Ramos (cell line): ENCODE measurements around the gene IRX4.

ENCODE experiments used
- in situ Hi-C: fragments of 300-500 bp; cut with MboI; formaldehyde crosslinking; loops from one replicate; pipeline ENCODE4 v1.14.3; 2022; ENCODE audit warnings: low sequenced_read_pairs; ENCODE audit not compliant: unreplicated experiment

The IRX4 gene

GRCh38 chr5:1893754-1894153 is 11.0 kb upstream of the IRX4 start:
- in situ Hi-C loops, result no loop called here

- in situ Hi-C loops, result no loop called here
These were observed 10.1 kb upstream of the IRX4 start for GRCh38 chr5:1892685-1893445.

- in situ Hi-C loops, result no loop called here
These were observed 9.5 kb upstream of the IRX4 start for GRCh38 chr5:1892211-1892610.

GRCh38 chr5:1891391-1891790 is 8.7 kb upstream of the IRX4 start:
- in situ Hi-C loops, result no loop called here

- in situ Hi-C loops, result no loop called here
These were observed 7.6 kb upstream of the IRX4 start for GRCh38 chr5:1890296-1890695.

- in situ Hi-C loops, result no loop called here
These were observed 6.8 kb upstream of the IRX4 start for GRCh38 chr5:1889321-1890065.

GRCh38 chr5:1888541-1889251 is 6.0 kb upstream of the IRX4 start:
- in situ Hi-C loops, result no loop called here

GRCh38 chr5:1887588-1888360 is 5.0 kb upstream of the IRX4 start:
- in situ Hi-C loops, result no loop called here

- in situ Hi-C loops, result no loop called here
These were observed 4.3 kb upstream of the IRX4 start for GRCh38 chr5:1886846-1887587.

GRCh38 chr5:1885868-1886845 is 3.4 kb upstream of the IRX4 start:
- in situ Hi-C loops, result no loop called here

- in situ Hi-C loops, result no loop called here
These were observed 2.7 kb upstream of the IRX4 start for GRCh38 chr5:1885404-1885755.

GRCh38 chr5:1884678-1885403 is 2.1 kb upstream of the IRX4 start:
- in situ Hi-C loops, result no loop called here

- in situ Hi-C loops, result no loop called here
These were observed 1.4 kb upstream of the IRX4 start for GRCh38 chr5:1883925-1884677.

- in situ Hi-C loops, result no loop called here
These were observed 597 bp upstream of the IRX4 start for GRCh38 chr5:1883120-1883924.

GRCh38 chr5:1881731-1882336 is 891 bp downstream of the IRX4 start:
- in situ Hi-C loops, result no loop called here

GRCh38 chr5:1881098-1881572 is 1.6 kb downstream of the IRX4 start:
- in situ Hi-C loops, result no loop called here
